ENCODE data around the gene KRT23. TPM values are rescaled to one million over a fixed set of nuclear protein-coding genes. Genes with fewer than 3 reads are reported as not detected.

The KRT23 gene
- total and polyA plus RNA-seq, 2 of the 4 experiments (the other 2 are of a cell fraction) = 0.36 to 0.39 TPM

DNA sequence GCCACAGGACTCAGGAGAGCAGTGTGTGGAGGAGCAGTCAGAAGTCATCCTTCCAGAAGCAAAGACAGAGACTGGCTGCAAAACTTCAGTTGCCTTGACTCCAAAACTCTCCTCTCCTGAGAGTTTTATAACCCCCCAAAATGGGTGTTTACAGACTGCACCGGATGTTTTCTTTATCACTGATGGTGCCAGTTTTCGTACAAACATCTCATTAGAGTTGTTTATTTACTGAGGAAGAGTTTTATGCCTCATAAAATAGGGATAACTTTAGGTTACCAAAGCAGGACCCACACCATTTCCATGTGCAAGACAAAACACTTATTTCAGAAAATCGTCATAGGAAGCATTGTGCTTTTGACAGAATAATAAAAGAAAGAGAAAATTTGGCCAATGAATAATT lies 46.8 kb upstream of the KRT23 start, which contains the start of gene KRT40:
Gene KRT40 (minus strand): TSS at position 101 of the 400 bp plus-strand sequence. CDS start 53 bp downstream, at position 48.
- no peaks in the 10 kb centered on the region for H3K9me1 ChIP-seq (ENCODE audit: insufficient read depth, low read length)
- no peaks in the 10 kb centered on the region for H4K20me1 ChIP-seq (ENCODE audit: insufficient read depth, low read length)
- intact Hi-C loops (cut with micrococcal nuclease) (no loop called here), in situ Hi-C loops (cut with MboI; ENCODE audit: low sequenced_read_pairs) (no loop called here), dilution Hi-C loops (cut with HindIII; ENCODE audit: low sequenced_read_pairs, unreplicated experiment) (no loop called here)
- H3K9me3 ChIP-seq (ENCODE audit: control insufficient read depth, insufficient read depth, low read length) = no peaks in the 10 kb centered on the region
- no peaks in the 10 kb centered on the region for H3K27me3 ChIP-seq (ENCODE audit: control insufficient read depth, insufficient read depth, low read length)
- no peak within 1 kb of the TSS for H2BK5ac ChIP-seq (ENCODE audit: low read depth, low read length, poor library complexity, severe bottlenecking)
- H2BK15ac ChIP-seq (ENCODE audit: low read depth, low read length) = no peak within 1 kb of the TSS
- no peak within 1 kb of the TSS for H3K4me3 ChIP-seq (ENCODE audit: insufficient read depth, low read depth, low read length)
- H3K79me1 ChIP-seq (ENCODE audit: low read depth in 1 of 2, low read length in 2 of 2) = no peaks in the 10 kb centered on the region
- H3K4me1 ChIP-seq (ENCODE audit: control insufficient read depth, insufficient read depth, low read length) = peaks cover 5% of the 10 kb centered on the region
- H3K14ac ChIP-seq (replicated peaks; ENCODE audit: low read depth, low read length) = no peak within 1 kb of the TSS
- 0 out of 2 replicates have a peak within 1 kb of the TSS, but pooled peaks have one; percentile 18 for H2AK5ac ChIP-seq (ENCODE audit: low read depth, low read length)
- WGBS, 2 experiments (ENCODE audit: extremely low coverage in 2 of 2, insufficient read length in 1 of 2) = no CpG with 5 or more reads among the region's 3 CpGs
- POLR2A ChIA-PET (ENCODE audit: unreplicated experiment) = no interaction called here
- no peak within 1 kb of the TSS for H2BK20ac ChIP-seq (ENCODE audit: low read depth, low read length)
- H3K9ac ChIP-seq (ENCODE audit: low read depth, low read length) = no peak within 1 kb of the TSS
- no TSS peak for BruUV-seq (replicated peaks)
- H3K56ac ChIP-seq (ENCODE audit: extremely low read depth, insufficient read depth, low read length) = no peak within 1 kb of the TSS
- no peak within 1 kb of the TSS for H4K91ac ChIP-seq (ENCODE audit: insufficient read depth, low read depth, low read length)
- no peak within 1 kb of the TSS for H4K8ac ChIP-seq (ENCODE audit: low read depth in 2 of 2, low read length in 2 of 2)
- ATAC-seq (ENCODE audit: low read depth) = no peak
- no peak within 1 kb of the TSS for H3K23ac ChIP-seq (ENCODE audit: low read depth, low read length)
- no peak within 1 kb of the TSS for H3K27ac ChIP-seq (ENCODE audit: insufficient read depth, low read length)
- H3K4me2 ChIP-seq (ENCODE audit: low read depth, low read length) = no peak within 1 kb of the TSS
- TF ChIP-seq, protein P1, sequence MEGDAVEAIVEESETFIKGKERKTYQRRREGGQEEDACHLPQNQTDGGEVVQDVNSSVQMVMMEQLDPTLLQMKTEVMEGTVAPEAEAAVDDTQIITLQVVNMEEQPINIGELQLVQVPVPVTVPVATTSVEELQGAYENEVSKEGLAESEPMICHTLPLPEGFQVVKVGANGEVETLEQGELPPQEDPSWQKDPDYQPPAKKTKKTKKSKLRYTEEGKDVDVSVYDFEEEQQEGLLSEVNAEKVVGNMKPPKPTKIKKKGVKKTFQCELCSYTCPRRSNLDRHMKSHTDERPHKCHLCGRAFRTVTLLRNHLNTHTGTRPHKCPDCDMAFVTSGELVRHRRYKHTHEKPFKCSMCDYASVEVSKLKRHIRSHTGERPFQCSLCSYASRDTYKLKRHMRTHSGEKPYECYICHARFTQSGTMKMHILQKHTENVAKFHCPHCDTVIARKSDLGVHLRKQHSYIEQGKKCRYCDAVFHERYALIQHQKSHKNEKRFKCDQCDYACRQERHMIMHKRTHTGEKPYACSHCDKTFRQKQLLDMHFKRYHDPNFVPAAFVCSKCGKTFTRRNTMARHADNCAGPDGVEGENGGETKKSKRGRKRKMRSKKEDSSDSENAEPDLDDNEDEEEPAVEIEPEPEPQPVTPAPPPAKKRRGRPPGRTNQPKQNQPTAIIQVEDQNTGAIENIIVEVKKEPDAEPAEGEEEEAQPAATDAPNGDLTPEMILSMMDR (conservative IDR thresholded peaks at IDR 0.05; ENCODE audit: low read depth, low read length) = no peak
- TF ChIP-seq MXI1 (IDR thresholded peaks at IDR 0.05; ENCODE audit: borderline replicate concordance, low read depth, low read length) (no peak), RCOR1 (IDR thresholded peaks at IDR 0.05; ENCODE audit: insufficient replicate concordance, low read length) (no peak), NFE2L2 (IDR thresholded peaks at IDR 0.05; ENCODE audit: low read depth, low read length) (no peak), RAD21 (IDR thresholded peaks at IDR 0.05; ENCODE audit: low read length) (no peak), FOS (IDR thresholded peaks at IDR 0.05; ENCODE audit: low read depth, low read length) (no peak), CHD1 (IDR thresholded peaks at IDR 0.05; ENCODE audit: low read depth, low read length) (no peak), BHLHE40 (IDR thresholded peaks at IDR 0.05; ENCODE audit: low read depth, low read length) (no peak), RFX5 (IDR thresholded peaks at IDR 0.05; ENCODE audit: low read depth, low read length) (no peak), MAFK (IDR thresholded peaks at IDR 0.05; ENCODE audit: low read depth, low read length) (no peak), CEBPB (IDR thresholded peaks at IDR 0.05; ENCODE audit: low read depth, low read length) (no peak), MAZ (IDR thresholded peaks at IDR 0.05; ENCODE audit: borderline replicate concordance, low read depth, low read length) (no peak), POLR2A (IDR thresholded peaks at IDR 0.05; ENCODE audit: low read depth, low read length) (no peak), SMC3 (IDR thresholded peaks at IDR 0.05; ENCODE audit: low read depth, low read length) (no peak)
- TF ChIP-seq, protein P2, sequence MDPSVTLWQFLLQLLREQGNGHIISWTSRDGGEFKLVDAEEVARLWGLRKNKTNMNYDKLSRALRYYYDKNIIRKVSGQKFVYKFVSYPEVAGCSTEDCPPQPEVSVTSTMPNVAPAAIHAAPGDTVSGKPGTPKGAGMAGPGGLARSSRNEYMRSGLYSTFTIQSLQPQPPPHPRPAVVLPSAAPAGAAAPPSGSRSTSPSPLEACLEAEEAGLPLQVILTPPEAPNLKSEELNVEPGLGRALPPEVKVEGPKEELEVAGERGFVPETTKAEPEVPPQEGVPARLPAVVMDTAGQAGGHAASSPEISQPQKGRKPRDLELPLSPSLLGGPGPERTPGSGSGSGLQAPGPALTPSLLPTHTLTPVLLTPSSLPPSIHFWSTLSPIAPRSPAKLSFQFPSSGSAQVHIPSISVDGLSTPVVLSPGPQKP (IDR thresholded peaks at IDR 0.05; ENCODE audit: borderline replicate concordance, low read depth, low read length) = no peak
- TF ChIP-seq, protein P3, sequence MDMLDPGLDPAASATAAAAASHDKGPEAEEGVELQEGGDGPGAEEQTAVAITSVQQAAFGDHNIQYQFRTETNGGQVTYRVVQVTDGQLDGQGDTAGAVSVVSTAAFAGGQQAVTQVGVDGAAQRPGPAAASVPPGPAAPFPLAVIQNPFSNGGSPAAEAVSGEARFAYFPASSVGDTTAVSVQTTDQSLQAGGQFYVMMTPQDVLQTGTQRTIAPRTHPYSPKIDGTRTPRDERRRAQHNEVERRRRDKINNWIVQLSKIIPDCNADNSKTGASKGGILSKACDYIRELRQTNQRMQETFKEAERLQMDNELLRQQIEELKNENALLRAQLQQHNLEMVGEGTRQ (IDR thresholded peaks at IDR 0.05; ENCODE audit: low read depth, low read length) = no peak
- no peak within 1 kb of the TSS for H4K5ac ChIP-seq (ENCODE audit: low read depth, low read length)
- CTCF ChIA-PET = no interaction called here
- no peak within 1 kb of the TSS for H3K18ac ChIP-seq (ENCODE audit: low read depth, low read length)
- no peak within 1 kb of the TSS for H3K4ac ChIP-seq (ENCODE audit: low read depth, low read length)
- no peak within 1 kb of the TSS for H2BK120ac ChIP-seq (ENCODE audit: low read depth, low read length)
- peak within 1 kb of the TSS; percentile 9 for H2AFZ ChIP-seq (replicated peaks; ENCODE audit: low read length, poor library complexity)
- no peak for DNase-seq
- H2AK9ac ChIP-seq (replicated peaks; ENCODE audit: low read depth, low read length, poor library complexity) = no peak within 1 kb of the TSS
- no peaks in the 10 kb centered on the region for H3K36me3 ChIP-seq (ENCODE audit: control insufficient read depth, insufficient read depth, low read length)

All from IMR-90 (cell line).